COLO668 (cell line): ENCODE data around the gene CAD.
A peak's percentile ranks its signal among the peaks of the same experiment; 100 is the strongest.

Experiments
- DNase-seq: peaks from one replicate; lab custom pipeline; 2025; ENCODE audit not compliant: unreplicated experiment; lab: John Stamatoyannopoulos, UW

Gene CAD

GRCh38 chr2:27198627-27199026, 18.5 kb upstream of the CAD start:
- DNase-seq: no peak

- no peak for DNase-seq
These were observed 17.9 kb upstream of the CAD start for GRCh38 chr2:27199241-27199640.

GRCh38 chr2:27201675-27202074, 15.5 kb upstream of the CAD start:
- no peak for DNase-seq

GRCh38 chr2:27202854-27203253, 14.3 kb upstream of the CAD start:
- no peak for DNase-seq

- no peak for DNase-seq
These were observed 13.4 kb upstream of the CAD start for GRCh38 chr2:27203741-27204140.

GRCh38 chr2:27204566-27204965, 12.6 kb upstream of the CAD start:
- DNase-seq: no peak

GRCh38 chr2:27205206-27205605, 12.0 kb upstream of the CAD start:
- DNase-seq: no peak

GRCh38 chr2:27206346-27206745, 10.8 kb upstream of the CAD start:
- no peak for DNase-seq

- no peak for DNase-seq
These were observed 8.6 kb upstream of the CAD start for GRCh38 chr2:27208486-27209050.

- no peak for DNase-seq
These were observed 7.4 kb upstream of the CAD start for GRCh38 chr2:27209621-27210401.

GRCh38 chr2:27211241-27211942, 5.8 kb upstream of the CAD start:
- DNase-seq: peak; percentile 41

- DNase-seq: peak; percentile 93
These were observed 5.1 kb upstream of the CAD start, which contains the start of the genes ATRAID and SLC5A6 for GRCh38 chr2:27211943-27212625. Gene ATRAID (plus strand): TSS chr2:27212041. CDS start chr2:27212369, 328 bp downstream. Gene SLC5A6 (minus strand): TSS chr2:27212268. CDS start chr2:27207650, 4,618 bp downstream.

- DNase-seq: peak; percentile 32
These were observed 4.3 kb upstream of the CAD start for GRCh38 chr2:27212626-27213471.

- DNase-seq: no peak
These were observed 2.2 kb upstream of the CAD start for GRCh38 chr2:27214941-27215340.

- no peak for DNase-seq
These were observed 592 bp upstream of the CAD start for GRCh38 chr2:27216416-27217137.

GRCh38 chr2:27218614-27219013, 1.4 kb downstream of the CAD start:
- DNase-seq: no peak

- no peak for DNase-seq
These were observed 1.9 kb downstream of the CAD start for GRCh38 chr2:27219091-27219490.

- DNase-seq: no peak
These were observed 2.9 kb downstream of the CAD start for GRCh38 chr2:27220091-27220490.

- DNase-seq: no peak
These were observed 4.0 kb downstream of the CAD start for GRCh38 chr2:27221166-27221565.

GRCh38 chr2:27222407-27222806, 5.2 kb downstream of the CAD start:
- no peak for DNase-seq
